Loucy (cell line): ENCODE results near the gene SASH3.

Experiments
- H2AFZ ChIP-seq: fragments of 200-600 bp; sonication (generic); 2 replicates; pipeline ENCODE4 v1.6.0; 2016; ENCODE audit warnings: antibody characterized with exemption, mild to moderate bottlenecking, low read length, moderate library complexity
- H3F3A ChIP-seq: fragments of 200-600 bp; 2 replicates; pipeline ENCODE4 v1.6.0; 2016; ENCODE audit warnings: antibody characterized with exemption, low read depth, mild to moderate bottlenecking
- H3K27me3 ChIP-seq: fragments of 200-600 bp; sonication (generic); 2 replicates; pipeline ENCODE4 v1.6.1; 2014; ENCODE audit warnings: low read length, mild to moderate bottlenecking; ENCODE audit not compliant: insufficient read depth, poor library complexity, severe bottlenecking
- H3K36me3 ChIP-seq: fragments of 200-600 bp; sonication (generic); 2 replicates; pipeline ENCODE4 v1.6.1; 2016; ENCODE audit warnings: low read length; ENCODE audit not compliant: insufficient read depth
- H3K4me1 ChIP-seq: fragments of 200-600 bp; sonication (generic); 2 replicates; pipeline ENCODE4 v1.5.1; 2014; ENCODE audit warnings: low read length, mild to moderate bottlenecking; ENCODE audit not compliant: insufficient read depth, poor library complexity, severe bottlenecking
- H3K4me2 ChIP-seq: fragments of 200-600 bp; sonication (generic); 2 replicates; pipeline ENCODE4 v1.6.0; 2014; ENCODE audit warnings: antibody characterized with exemption, low read length, low read depth, mild to moderate bottlenecking; ENCODE audit not compliant: poor library complexity, severe bottlenecking
- H3K4me3 ChIP-seq: fragments of 200-600 bp; sonication (generic); 2 replicates; pipeline ENCODE4 v1.5.1; 2014; ENCODE audit warnings: low read length, mild to moderate bottlenecking, mixed read lengths; ENCODE audit not compliant: poor library complexity, severe bottlenecking
- H3K79me2 ChIP-seq: fragments of 200-600 bp; sonication (generic); 2 replicates; pipeline ENCODE4 v1.6.1; 2014; ENCODE audit warnings: low read length; ENCODE audit not compliant: insufficient read depth
- H3K9ac ChIP-seq: fragments of 200-600 bp; sonication (generic); 2 replicates; pipeline ENCODE4 v1.6.0; 2014; ENCODE audit warnings: mild to moderate bottlenecking, low read depth, low read length, moderate library complexity; ENCODE audit not compliant: poor library complexity, severe bottlenecking
- H3K9me2 ChIP-seq: fragments of 200-600 bp; sonication (generic); replicated peaks from 2 replicates; pipeline ENCODE4 v1.6.1; 2016; ENCODE audit warnings: low read depth, low read length, mixed read lengths
- H3K9me3 ChIP-seq: fragments of 200-600 bp; sonication (generic); 2 replicates; pipeline ENCODE4 v1.6.1; 2014; ENCODE audit warnings: mild to moderate bottlenecking, antibody characterized with exemption, low read length, low read depth; ENCODE audit not compliant: insufficient read depth
- H4K20me1 ChIP-seq: fragments of 200-600 bp; sonication (generic); 2 replicates; pipeline ENCODE4 v1.6.0; 2014; ENCODE audit warnings: antibody characterized with exemption, low read length, mild to moderate bottlenecking; ENCODE audit not compliant: insufficient read depth, poor library complexity, severe bottlenecking
- EZH2phosphoT487 ChIP-seq: fragments of 200-600 bp; IDR thresholded peaks from 2 replicates; pipeline ENCODE4 v1.6.1; 2018; ENCODE audit warnings: antibody characterized with exemption, mild to moderate bottlenecking, moderate library complexity, borderline replicate concordance
- TF ChIP-seq, protein P1 (sequence below): fragments of 200-600 bp; sonication (generic); conservative IDR thresholded peaks from 2 replicates; pipeline ENCODE4 v1.5.1; 2014; ENCODE audit warnings: mild to moderate bottlenecking, antibody characterized with exemption, low read length

The SASH3 gene

DNA sequence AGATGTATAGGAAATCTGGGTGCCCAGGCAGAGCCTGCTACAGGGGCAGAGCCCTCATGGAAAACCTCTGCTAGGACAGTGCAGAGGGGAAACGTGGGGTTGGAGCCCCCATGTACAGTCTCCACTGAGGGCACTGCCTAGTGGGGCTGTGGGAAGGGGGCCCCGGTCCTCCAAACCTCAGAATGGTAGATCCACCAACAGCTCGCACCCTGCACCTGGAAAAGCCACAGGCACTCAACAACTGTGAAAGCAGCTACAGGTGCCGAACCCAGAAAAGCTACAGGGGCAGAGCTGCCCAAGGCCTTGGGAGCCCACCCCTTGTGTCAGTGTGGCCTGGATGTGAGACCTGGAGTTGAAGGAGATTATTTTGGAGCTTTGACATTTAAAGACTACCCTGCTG is 46.4 kb upstream of the SASH3 start:
- Histone ChIP-seq H3K4me3 (no peak overlapping the region), H3K4me2 (no peak overlapping the region), H2AFZ (no peak overlapping the region), H3K9me3 (no peaks in the 10 kb centered on the region), H3F3A (no peaks in the 10 kb centered on the region), H3K4me1 (no peaks in the 10 kb centered on the region), H3K79me2 (no peaks in the 10 kb centered on the region), H3K9ac (no peak overlapping the region), H3K36me3 (no peaks in the 10 kb centered on the region), H3K27me3 (no peaks in the 10 kb centered on the region), H3K9me2 (no peaks in the 10 kb centered on the region), H4K20me1 (no peaks in the 10 kb centered on the region)
- TF ChIP-seq, protein P1, sequence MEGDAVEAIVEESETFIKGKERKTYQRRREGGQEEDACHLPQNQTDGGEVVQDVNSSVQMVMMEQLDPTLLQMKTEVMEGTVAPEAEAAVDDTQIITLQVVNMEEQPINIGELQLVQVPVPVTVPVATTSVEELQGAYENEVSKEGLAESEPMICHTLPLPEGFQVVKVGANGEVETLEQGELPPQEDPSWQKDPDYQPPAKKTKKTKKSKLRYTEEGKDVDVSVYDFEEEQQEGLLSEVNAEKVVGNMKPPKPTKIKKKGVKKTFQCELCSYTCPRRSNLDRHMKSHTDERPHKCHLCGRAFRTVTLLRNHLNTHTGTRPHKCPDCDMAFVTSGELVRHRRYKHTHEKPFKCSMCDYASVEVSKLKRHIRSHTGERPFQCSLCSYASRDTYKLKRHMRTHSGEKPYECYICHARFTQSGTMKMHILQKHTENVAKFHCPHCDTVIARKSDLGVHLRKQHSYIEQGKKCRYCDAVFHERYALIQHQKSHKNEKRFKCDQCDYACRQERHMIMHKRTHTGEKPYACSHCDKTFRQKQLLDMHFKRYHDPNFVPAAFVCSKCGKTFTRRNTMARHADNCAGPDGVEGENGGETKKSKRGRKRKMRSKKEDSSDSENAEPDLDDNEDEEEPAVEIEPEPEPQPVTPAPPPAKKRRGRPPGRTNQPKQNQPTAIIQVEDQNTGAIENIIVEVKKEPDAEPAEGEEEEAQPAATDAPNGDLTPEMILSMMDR = no peak
- TF ChIP-seq EZH2phosphoT487 = no peak

DNA sequence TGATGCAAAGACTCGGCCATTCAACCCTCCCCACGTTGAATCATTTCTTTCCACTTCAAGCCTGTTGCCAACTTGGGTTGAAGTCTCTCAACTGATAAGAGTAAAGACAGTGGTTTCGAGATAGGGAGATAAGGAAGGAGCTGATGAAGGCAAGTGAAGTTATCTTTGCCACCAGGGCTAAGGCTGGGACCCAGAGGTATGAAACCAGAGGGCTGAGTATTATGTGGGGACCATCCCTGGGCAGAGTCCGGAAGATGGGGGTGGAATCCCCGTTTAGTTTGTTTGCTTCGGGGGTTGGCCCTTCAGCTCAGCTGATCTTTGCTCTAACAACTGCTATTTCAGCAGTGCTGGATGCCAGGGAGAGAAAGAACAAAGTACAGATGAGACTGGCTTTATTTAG is 43.3 kb upstream of the SASH3 start:
- Histone ChIP-seq H3K36me3 (no peaks in the 10 kb centered on the region), H3K4me3 (no peak overlapping the region), H3K27me3 (no peaks in the 10 kb centered on the region), H4K20me1 (no peaks in the 10 kb centered on the region), H3F3A (no peaks in the 10 kb centered on the region), H3K4me2 (no peak overlapping the region), H2AFZ (no peak overlapping the region), H3K9me3 (no peaks in the 10 kb centered on the region), H3K9ac (no peak overlapping the region), H3K4me1 (no peaks in the 10 kb centered on the region), H3K79me2 (no peaks in the 10 kb centered on the region), H3K9me2 (no peaks in the 10 kb centered on the region)
- TF ChIP-seq, protein P1 = no peak
- no peak for TF ChIP-seq EZH2phosphoT487

DNA sequence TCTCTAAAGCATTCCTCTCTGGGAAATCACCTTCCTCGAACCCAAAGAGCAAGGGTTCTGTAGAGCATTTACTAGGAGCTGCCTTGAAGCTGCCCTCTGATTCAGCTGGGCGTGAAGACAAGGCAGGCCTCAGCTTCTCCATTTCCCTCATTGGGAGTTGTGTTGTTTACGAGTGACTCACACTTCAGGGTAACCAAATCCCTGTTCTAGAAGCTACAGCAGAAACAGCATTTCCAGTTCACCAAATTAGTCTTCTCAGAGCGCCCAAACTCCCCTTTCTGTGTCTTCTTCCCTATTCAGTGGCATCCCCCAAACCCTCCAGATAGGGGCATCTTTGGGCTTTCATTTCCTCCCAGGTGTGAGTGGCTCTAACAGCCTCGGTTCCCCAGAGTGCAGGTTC is 41.8 kb upstream of the SASH3 start:
- Histone ChIP-seq H3K9me2 (no peaks in the 10 kb centered on the region), H3K27me3 (no peaks in the 10 kb centered on the region), H3K4me3 (no peak overlapping the region), H3K9me3 (no peaks in the 10 kb centered on the region), H3K9ac (no peak overlapping the region), H3F3A (no peaks in the 10 kb centered on the region), H2AFZ (no peak overlapping the region), H3K4me2 (no peak overlapping the region), H3K4me1 (no peaks in the 10 kb centered on the region), H4K20me1 (no peaks in the 10 kb centered on the region), H3K79me2 (no peaks in the 10 kb centered on the region), H3K36me3 (no peaks in the 10 kb centered on the region)
- TF ChIP-seq EZH2phosphoT487 = no peak
- TF ChIP-seq, protein P1 = no peak
